ENCODE results near the gene MEF2D. TPM values are rescaled to one million over a fixed set of nuclear protein-coding genes. Genes with fewer than 3 reads are reported as not detected.
A peak's percentile ranks its signal among the peaks of the same experiment; 100 is the strongest.

The MEF2D gene
- total RNA-seq, 1 experiment from 2014 or later = 18.7 TPM

- Histone ChIP-seq H3K79me2 (ENCODE audit: insufficient read depth, low read length) (no peaks in the 10 kb centered on the region), H3K23me2 (ENCODE audit: insufficient read length, low read depth, low read length, poor library complexity, severe bottlenecking) (no peaks in the 10 kb centered on the region), H3K4me1 (ENCODE audit: insufficient read depth, low read length) (peaks cover 2% of the 10 kb centered on the region; the same call in 1 of the 2 replicates), H3K23ac (ENCODE audit: insufficient read length, low read depth, low read length) (no peak overlapping the region), H3K79me1 (ENCODE audit: insufficient read depth, low read depth, low read length, poor library complexity, severe bottlenecking) (no peaks in the 10 kb centered on the region), H3K4ac (ENCODE audit: low read depth, low read length) (no peak overlapping the region), H2AFZ (ENCODE audit: low read length) (no peak overlapping the region), H3K9me3 (ENCODE audit: control insufficient read depth, low read depth, low read length) (no peaks in the 10 kb centered on the region), H4K91ac (ENCODE audit: insufficient read length, low read depth, low read length) (no peak overlapping the region), H4K8ac (replicated peaks; ENCODE audit: insufficient read length, low read depth, low read length) (no peak overlapping the region), H2BK12ac (ENCODE audit: insufficient read length, low read depth, low read length) (no peak overlapping the region), H3K4me2 (ENCODE audit: insufficient read depth, insufficient read length, low read length) (peak overlapping the region; percentile 35), H2BK15ac (ENCODE audit: low read depth, low read length) (no peak overlapping the region), H3K9ac (ENCODE audit: extremely low read depth, insufficient read length, low read length) (no peak overlapping the region), H3K18ac (ENCODE audit: insufficient read length, low read depth, low read length) (no peak overlapping the region), H3K14ac (ENCODE audit: insufficient read depth, low read length) (no peak overlapping the region), H3T11ph (ENCODE audit: low read length) (no peak overlapping the region), H4K5ac (ENCODE audit: insufficient read length, low read depth, low read length) (no peak overlapping the region), H2BK20ac (ENCODE audit: low read depth, low read length, poor library complexity, severe bottlenecking) (no peak overlapping the region), H2BK120ac (ENCODE audit: low read depth, low read length, poor library complexity, severe bottlenecking) (no peak overlapping the region), H3K27me3 (ENCODE audit: insufficient read depth, low read length) (peaks cover 98% of the 10 kb centered on the region), H3K56ac (ENCODE audit: insufficient read length, low read depth, low read length) (no peak overlapping the region), H2AK5ac (ENCODE audit: insufficient read length, low read length) (no peak overlapping the region), H4K20me1 (ENCODE audit: control insufficient read depth, insufficient read depth, insufficient read length) (no peaks in the 10 kb centered on the region), H3K27ac (ENCODE audit: insufficient read length, low read depth, low read length) (no peak overlapping the region), H2BK5ac (ENCODE audit: insufficient read length, low read length) (no peak overlapping the region)
- peaks cover 0 to 1% (median 0%) of the 10 kb centered on the region in 3 experiments; a peak in 1 of 7 replicates for H3K36me3 Mint-ChIP-seq (ENCODE audit: insufficient read depth in 1 of 3, low read depth in 3 of 3)
- DNase-seq = no peak
- TF ChIP-seq CTCF (conservative IDR thresholded peaks at IDR 0.05) = no peak
- peak overlapping the region in 1 of 2 experiments; percentile 77; a peak in 2 of 5 replicates for H3K4me3 Mint-ChIP-seq
- no CpG with 5 or more reads among the region's 19 CpGs for WGBS (ENCODE audit: extremely low coverage, insufficient read length, low lambda C conversion rate)
- H3K9me3 Mint-ChIP-seq = peaks cover 4 to 11% of the 10 kb centered on the region in 2 experiments; a peak in 4 of 5 replicates
- peaks cover 40 to 61% of the 10 kb centered on the region in 2 experiments for H3K4me1 Mint-ChIP-seq
- peaks cover 100% of the 10 kb centered on the region for H3K27me3 Mint-ChIP-seq (ENCODE audit: low read depth)
- H3K27ac Mint-ChIP-seq = no peak overlapping the region
These were observed 63.3 kb downstream of the MEF2D start for GRCh38 chr1:156437037-156437867.
